ENCODE measurements around the gene NOSIP. TPM values are rescaled to one million over a fixed set of nuclear protein-coding genes. Genes with fewer than 3 reads are reported as not detected.
A peak's percentile ranks its signal among the peaks of the same experiment; 100 is the strongest.

NOSIP gene
- total RNA-seq, 1 donor from 2014 or later, result 26.2 TPM

DNA sequence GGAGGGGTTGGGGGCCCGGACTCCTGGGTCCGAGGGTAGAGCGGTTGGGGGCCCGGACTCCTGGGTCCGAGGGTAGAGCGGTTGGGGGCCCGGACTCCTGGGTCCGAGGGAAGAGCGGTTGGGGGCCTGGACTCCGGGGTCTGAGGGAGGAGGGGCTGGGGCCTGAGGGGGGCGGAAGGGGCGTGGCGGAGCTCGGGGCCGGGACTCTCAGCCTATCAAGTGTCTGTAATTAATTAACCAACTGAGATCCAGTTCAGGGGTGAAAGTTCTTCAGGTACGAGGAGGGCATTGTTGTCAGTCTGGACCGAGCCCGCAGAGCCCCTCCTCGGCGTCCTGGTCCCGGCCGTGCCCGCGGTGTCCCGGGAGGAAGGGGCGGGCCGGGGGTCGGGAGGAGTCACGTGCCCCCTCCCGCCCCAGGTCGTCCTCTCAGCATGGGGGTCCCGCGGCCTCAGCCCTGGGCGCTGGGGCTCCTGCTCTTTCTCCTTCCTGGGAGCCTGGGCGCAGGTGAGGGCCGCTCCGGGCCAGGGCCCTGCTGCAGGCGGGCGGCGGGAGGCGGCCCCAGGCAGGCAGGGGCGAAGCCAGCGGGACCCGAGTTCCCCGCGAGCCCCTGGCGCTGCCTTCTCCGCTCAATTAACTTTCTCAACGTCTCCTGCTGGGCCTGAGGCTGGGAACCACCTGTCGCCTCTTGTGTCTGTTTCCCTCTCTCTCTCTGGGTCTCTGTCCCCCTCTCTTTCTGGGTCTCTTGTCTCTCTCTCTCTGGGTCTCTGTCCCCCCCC is 67.2 kb downstream of the NOSIP start:
- Mint-ChIP-seq H3K4me1 (peaks cover 22% of the 10 kb centered on the region), H3K9me3 (no peaks in the 10 kb centered on the region), H3K27me3 (ENCODE audit: insufficient read depth, low read depth) (peaks cover 9% of the 10 kb centered on the region), H3K4me3 (peak overlapping the region; percentile 91), H3K36me3 (peaks cover 3% of the 10 kb centered on the region), H3K27ac (peak overlapping the region; percentile 78)
- Histone ChIP-seq H3K4me2 (peak overlapping the region; percentile 81), H4K20me1 (ENCODE audit: low read depth) (no peaks in the 10 kb centered on the region), H3K9ac (no peak overlapping the region), H3K9me3 (ENCODE audit: low read depth) (no peaks in the 10 kb centered on the region), H3F3A (ENCODE audit: low read depth) (peaks cover 25% of the 10 kb centered on the region), H3K36me3 (no peaks in the 10 kb centered on the region), H3K4me1 (peaks cover 15% of the 10 kb centered on the region), H3K27ac (peak overlapping the region; percentile 71), H3K27me3 (no peaks in the 10 kb centered on the region), H2AFZ (replicated peaks) (peak overlapping the region; percentile 86), H3K4me3 (peak overlapping the region; percentile 66), H3K79me2 (ENCODE audit: low read depth) (peaks cover 6% of the 10 kb centered on the region)
- peak; percentile 80 for DNase-seq (ENCODE audit: low spot score)
- no peak for TF ChIP-seq EZH2phosphoT487 (IDR thresholded peaks at IDR 0.05)
- TF ChIP-seq EZH2 (IDR thresholded peaks at IDR 0.05), result no peak
- TF ChIP-seq, protein P1, sequence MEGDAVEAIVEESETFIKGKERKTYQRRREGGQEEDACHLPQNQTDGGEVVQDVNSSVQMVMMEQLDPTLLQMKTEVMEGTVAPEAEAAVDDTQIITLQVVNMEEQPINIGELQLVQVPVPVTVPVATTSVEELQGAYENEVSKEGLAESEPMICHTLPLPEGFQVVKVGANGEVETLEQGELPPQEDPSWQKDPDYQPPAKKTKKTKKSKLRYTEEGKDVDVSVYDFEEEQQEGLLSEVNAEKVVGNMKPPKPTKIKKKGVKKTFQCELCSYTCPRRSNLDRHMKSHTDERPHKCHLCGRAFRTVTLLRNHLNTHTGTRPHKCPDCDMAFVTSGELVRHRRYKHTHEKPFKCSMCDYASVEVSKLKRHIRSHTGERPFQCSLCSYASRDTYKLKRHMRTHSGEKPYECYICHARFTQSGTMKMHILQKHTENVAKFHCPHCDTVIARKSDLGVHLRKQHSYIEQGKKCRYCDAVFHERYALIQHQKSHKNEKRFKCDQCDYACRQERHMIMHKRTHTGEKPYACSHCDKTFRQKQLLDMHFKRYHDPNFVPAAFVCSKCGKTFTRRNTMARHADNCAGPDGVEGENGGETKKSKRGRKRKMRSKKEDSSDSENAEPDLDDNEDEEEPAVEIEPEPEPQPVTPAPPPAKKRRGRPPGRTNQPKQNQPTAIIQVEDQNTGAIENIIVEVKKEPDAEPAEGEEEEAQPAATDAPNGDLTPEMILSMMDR (IDR thresholded peaks at IDR 0.05), result no peak

DNA sequence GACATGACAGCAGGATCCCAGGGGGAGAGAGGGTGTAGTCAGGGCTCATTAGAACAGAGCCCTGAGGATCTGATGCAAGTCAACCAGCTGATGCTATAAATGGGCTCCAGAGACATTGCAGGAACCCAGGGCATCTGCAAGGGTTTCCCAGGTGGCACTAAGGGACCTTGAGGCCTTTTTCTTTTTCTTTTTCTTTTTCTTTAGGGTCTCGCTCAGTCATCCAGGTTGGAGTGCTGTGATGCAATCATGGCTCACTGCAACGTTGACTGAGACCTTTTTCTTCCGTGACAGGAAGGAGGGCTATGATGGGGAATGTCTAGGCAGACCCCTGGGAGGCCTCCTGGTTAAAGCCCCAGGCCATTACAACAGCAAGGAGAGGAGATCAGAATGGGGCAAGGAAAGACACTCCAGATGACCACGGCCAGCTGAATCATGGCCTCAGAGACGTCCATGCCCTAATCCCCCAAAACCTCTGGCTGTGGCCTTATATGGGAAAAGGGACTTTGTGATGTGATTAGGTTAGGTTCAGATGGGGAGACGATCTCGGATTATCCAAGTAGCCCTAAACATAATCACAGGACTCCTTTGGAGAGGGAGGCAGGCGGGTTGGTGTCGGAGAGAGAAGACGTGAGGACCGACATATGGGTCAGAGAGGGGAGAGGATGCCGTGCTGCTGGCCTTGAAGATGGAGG is 72.4 kb downstream of the NOSIP start:
- peak overlapping the region; percentile 69 for H3K4me3 Mint-ChIP-seq
- H3K27ac Mint-ChIP-seq, result peak overlapping the region; percentile 64
- no peaks in the 10 kb centered on the region for H3K79me2 ChIP-seq (ENCODE audit: low read depth)
- TF ChIP-seq EZH2phosphoT487 (IDR thresholded peaks at IDR 0.05) (no peak), EZH2 (IDR thresholded peaks at IDR 0.05) (no peak)
- TF ChIP-seq, protein P1 (IDR thresholded peaks at IDR 0.05), result no peak
- no peaks in the 10 kb centered on the region for H3K27me3 ChIP-seq
- no peaks in the 10 kb centered on the region for H4K20me1 ChIP-seq (ENCODE audit: low read depth)
- peak; percentile 1 for DNase-seq (ENCODE audit: low spot score)
- no peaks in the 10 kb centered on the region for H3K9me3 ChIP-seq (ENCODE audit: low read depth)
- peaks cover 23% of the 10 kb centered on the region for H3K4me1 Mint-ChIP-seq
- no peaks in the 10 kb centered on the region for H3K36me3 Mint-ChIP-seq
- no peak overlapping the region for H3K4me3 ChIP-seq
- no peak overlapping the region for H3K9ac ChIP-seq
- peaks cover 17% of the 10 kb centered on the region for H3F3A ChIP-seq (ENCODE audit: low read depth)
- peaks cover 14% of the 10 kb centered on the region for H3K4me1 ChIP-seq
- H3K36me3 ChIP-seq, result no peaks in the 10 kb centered on the region
- no peak overlapping the region for H3K27ac ChIP-seq
- H3K9me3 Mint-ChIP-seq, result no peaks in the 10 kb centered on the region
- no peak overlapping the region for H3K4me2 ChIP-seq
- peaks cover 16% of the 10 kb centered on the region for H3K27me3 Mint-ChIP-seq (ENCODE audit: insufficient read depth, low read depth)
- H2AFZ ChIP-seq (replicated peaks), result no peak overlapping the region

DNA sequence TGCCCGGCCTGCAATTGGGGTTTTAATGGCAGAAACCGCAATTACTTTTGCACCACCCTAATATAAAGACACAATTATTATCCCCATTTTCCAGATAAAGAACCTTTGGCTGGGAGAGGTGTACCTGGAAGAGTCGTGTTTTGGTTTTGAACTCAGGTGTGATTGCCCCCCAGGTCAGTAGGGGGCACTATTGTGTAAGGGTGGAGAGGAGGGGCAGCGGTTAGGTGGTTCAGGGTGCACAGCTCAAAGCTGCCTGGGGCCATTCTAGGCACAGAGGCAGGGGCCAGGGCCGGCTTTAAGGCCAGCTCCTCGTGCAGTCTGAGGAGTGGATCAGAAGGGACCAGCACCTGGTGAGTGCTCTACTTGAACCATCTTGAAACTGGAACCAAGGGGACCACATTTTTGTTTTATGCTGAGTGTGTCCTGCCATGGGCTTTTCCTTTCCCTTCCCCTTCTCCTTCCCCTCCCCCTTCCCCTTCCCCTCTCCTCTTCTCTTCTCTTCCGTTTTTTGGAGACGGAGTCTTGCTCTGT is 73.7 kb downstream of the NOSIP start:
- Histone ChIP-seq H4K20me1 (ENCODE audit: low read depth) (no peaks in the 10 kb centered on the region), H3K4me2 (no peak overlapping the region), H3K36me3 (no peaks in the 10 kb centered on the region), H3K27me3 (no peaks in the 10 kb centered on the region), H3K4me1 (peaks cover 6% of the 10 kb centered on the region), H3K4me3 (no peak overlapping the region), H3K9ac (no peak overlapping the region), H3F3A (ENCODE audit: low read depth) (peaks cover 17% of the 10 kb centered on the region), H3K27ac (no peak overlapping the region), H3K79me2 (ENCODE audit: low read depth) (no peaks in the 10 kb centered on the region), H2AFZ (replicated peaks) (no peak overlapping the region), H3K9me3 (ENCODE audit: low read depth) (no peaks in the 10 kb centered on the region)
- peaks cover 13% of the 10 kb centered on the region for H3K27me3 Mint-ChIP-seq (ENCODE audit: insufficient read depth, low read depth)
- DNase-seq (ENCODE audit: low spot score), result peak; percentile 79
- TF ChIP-seq, protein P1 (IDR thresholded peaks at IDR 0.05), result peak; percentile 93
- no peak for TF ChIP-seq EZH2phosphoT487 (IDR thresholded peaks at IDR 0.05)
- H3K4me1 Mint-ChIP-seq, result peaks cover 19% of the 10 kb centered on the region
- H3K36me3 Mint-ChIP-seq, result no peaks in the 10 kb centered on the region
- H3K4me3 Mint-ChIP-seq, result no peak overlapping the region
- H3K27ac Mint-ChIP-seq, result peak overlapping the region; percentile 35
- no peaks in the 10 kb centered on the region for H3K9me3 Mint-ChIP-seq

Small RNAs within 50 kb of the gene (small RNA-seq; reads per million reads assigned to genes)
- gene RF00019, result not detected

Other genes starting within 250 kb of the NOSIP start
- gene CD37, start 245.2 kb downstream of the NOSIP start, total RNA-seq (ENCODE audit: low replicate concordance), result not detected in 2 replicates
- gene TEAD2, start 218.1 kb downstream of the NOSIP start, total RNA-seq (ENCODE audit: low replicate concordance), result 125 and 193 TPM in 2 replicates
- gene DKKL1, start 216.7 kb downstream of the NOSIP start, total RNA-seq (ENCODE audit: low replicate concordance), result 3.0 and 5.6 TPM in 2 replicates
- gene KASH5, start 192.3 kb downstream of the NOSIP start, total RNA-seq (ENCODE audit: low replicate concordance), result 0.59 TPM in 1 of 2 replicates, not detected in the other
- gene PTH2, start 157.1 kb downstream of the NOSIP start, total RNA-seq (ENCODE audit: low replicate concordance), result not detected in 2 replicates
- gene GFY, start 155.2 kb downstream of the NOSIP start, total RNA-seq (ENCODE audit: low replicate concordance), result 0.09 TPM in 1 of 2 replicates, not detected in the other
- gene SLC17A7, start 139.0 kb downstream of the NOSIP start, total RNA-seq (ENCODE audit: low replicate concordance), result 1.4 TPM in 2 replicates
- gene PIH1D1, start 128.7 kb downstream of the NOSIP start, total RNA-seq (ENCODE audit: low replicate concordance), result 133 and 168 TPM in 2 replicates
- 14.7 and 77.6 TPM in 2 replicates for gene ALDH16A1, start 127.3 kb downstream of the NOSIP start, total RNA-seq (ENCODE audit: low replicate concordance)
- gene FLT3LG, start 106.3 kb downstream of the NOSIP start, total RNA-seq (ENCODE audit: low replicate concordance), result 0.24 and 0.96 TPM in 2 replicates
- gene RPL13A, start 92.9 kb downstream of the NOSIP start, total RNA-seq (ENCODE audit: low replicate concordance), result 2,053 and 3,348 TPM in 2 replicates
- 5,448 and 6,772 TPM in 2 replicates for gene RPS11, start 84.1 kb downstream of the NOSIP start, total RNA-seq (ENCODE audit: low replicate concordance)
- gene FCGRT, start 67.9 kb downstream of the NOSIP start, total RNA-seq (ENCODE audit: low replicate concordance), result 10.0 and 30.8 TPM in 2 replicates
- 4.2 and 4.5 TPM in 2 replicates for gene RCN3, start 52.6 kb downstream of the NOSIP start, total RNA-seq (ENCODE audit: low replicate concordance)
- gene PRRG2, start 760 bp upstream of the NOSIP start, total RNA-seq (ENCODE audit: low replicate concordance), result 0.09 and 0.68 TPM in 2 replicates
- 3.2 and 9.0 TPM in 2 replicates for gene PRR12, start 10.6 kb upstream of the NOSIP start, total RNA-seq (ENCODE audit: low replicate concordance)
- 9.6 and 15.2 TPM in 2 replicates for gene RRAS, start 59.6 kb upstream of the NOSIP start, total RNA-seq (ENCODE audit: low replicate concordance)
- gene SCAF1, start 61.7 kb upstream of the NOSIP start, total RNA-seq (ENCODE audit: low replicate concordance), result 8.7 and 27.5 TPM in 2 replicates
- 29.5 and 65.1 TPM in 2 replicates for gene IRF3, start 85.3 kb upstream of the NOSIP start, total RNA-seq (ENCODE audit: low replicate concordance)
- 6.1 and 41.8 TPM in 2 replicates for gene BCL2L12, start 85.4 kb upstream of the NOSIP start, total RNA-seq (ENCODE audit: low replicate concordance)
- 480 and 755 TPM in 2 replicates for gene PRMT1, start 96.7 kb upstream of the NOSIP start, total RNA-seq (ENCODE audit: low replicate concordance)
- gene ADM5, start 109.0 kb upstream of the NOSIP start, total RNA-seq (ENCODE audit: low replicate concordance), result 6.0 and 9.4 TPM in 2 replicates
- 51.7 and 105 TPM in 2 replicates for gene CPT1C, start 110.6 kb upstream of the NOSIP start, total RNA-seq (ENCODE audit: low replicate concordance)
- gene TSKS, start 182.8 kb upstream of the NOSIP start, total RNA-seq (ENCODE audit: low replicate concordance), result 0.37 TPM in 1 of 2 replicates, not detected in the other
- 61.6 and 137 TPM in 2 replicates for gene AP2A1, start 186.4 kb upstream of the NOSIP start, total RNA-seq (ENCODE audit: low replicate concordance)
- gene FUZ, start 232.7 kb upstream of the NOSIP start, total RNA-seq (ENCODE audit: low replicate concordance), result 24.6 and 37.8 TPM in 2 replicates
- gene MED25, start 237.7 kb upstream of the NOSIP start, total RNA-seq (ENCODE audit: low replicate concordance), result 44.9 and 54.1 TPM in 2 replicates

Data from neural progenitor cell (in vitro differentiated cells).